Gastroesophageal sphincter (tissue), 3 donors: ENCODE results near the gene MED10.

Experiments
- EP300 ChIP-seq: sonication (generic); formaldehyde crosslinking; IDR thresholded peaks from one replicate; pipeline ENCODE4 v1.6.1; 2017; ENCODE audit warnings: antibody characterized with exemption, mild to moderate bottlenecking
- POLR2A ChIP-seq, 2 donors: fragments of 450-650 bp; IDR thresholded peaks; one replicate each; pipeline ENCODE4 v1.6.1; 2017; ENCODE audit warnings: antibody characterized with exemption in 2 of 2, mild to moderate bottlenecking in 2 of 2, moderate library complexity in 1 of 2
- POLR2AphosphoS5 ChIP-seq: sonication (generic); formaldehyde crosslinking; IDR thresholded peaks from one replicate; pipeline ENCODE4 v1.6.1; 2017; ENCODE audit warnings: antibody characterized with exemption
- TF ChIP-seq, protein P1 (sequence below), 4 experiments: fragments of 200-600 bp in 2 of 4; fragments of 450-650 bp in 2 of 4; sonication (generic) in 1 of 4; IDR thresholded peaks; one replicate each; pipeline ENCODE4 v1.5.1; 2017 to 2019; ENCODE audit warnings: antibody characterized with exemption in 4 of 4, mild to moderate bottlenecking in 2 of 4, moderate library complexity in 2 of 4

DNA sequence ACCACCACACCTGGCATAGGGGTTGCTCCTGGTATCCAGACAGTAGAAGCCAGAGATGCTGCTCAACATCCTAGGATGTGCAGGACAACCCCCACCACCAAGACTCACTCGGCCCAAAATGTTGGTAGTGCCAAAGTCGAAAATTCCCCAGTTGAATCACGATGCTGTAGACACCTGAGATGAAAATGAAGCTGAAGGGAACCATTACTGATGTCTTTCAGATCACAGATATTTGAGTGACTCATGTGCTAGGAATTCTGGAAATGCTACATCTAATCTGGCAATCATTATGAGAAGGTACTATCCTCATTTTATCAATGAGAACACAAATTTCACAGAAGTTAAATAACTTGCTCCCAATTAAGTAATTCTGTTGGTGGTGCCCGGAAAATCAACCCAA, 49.3 kb upstream of the MED10 start:
- TF ChIP-seq, protein P1, sequence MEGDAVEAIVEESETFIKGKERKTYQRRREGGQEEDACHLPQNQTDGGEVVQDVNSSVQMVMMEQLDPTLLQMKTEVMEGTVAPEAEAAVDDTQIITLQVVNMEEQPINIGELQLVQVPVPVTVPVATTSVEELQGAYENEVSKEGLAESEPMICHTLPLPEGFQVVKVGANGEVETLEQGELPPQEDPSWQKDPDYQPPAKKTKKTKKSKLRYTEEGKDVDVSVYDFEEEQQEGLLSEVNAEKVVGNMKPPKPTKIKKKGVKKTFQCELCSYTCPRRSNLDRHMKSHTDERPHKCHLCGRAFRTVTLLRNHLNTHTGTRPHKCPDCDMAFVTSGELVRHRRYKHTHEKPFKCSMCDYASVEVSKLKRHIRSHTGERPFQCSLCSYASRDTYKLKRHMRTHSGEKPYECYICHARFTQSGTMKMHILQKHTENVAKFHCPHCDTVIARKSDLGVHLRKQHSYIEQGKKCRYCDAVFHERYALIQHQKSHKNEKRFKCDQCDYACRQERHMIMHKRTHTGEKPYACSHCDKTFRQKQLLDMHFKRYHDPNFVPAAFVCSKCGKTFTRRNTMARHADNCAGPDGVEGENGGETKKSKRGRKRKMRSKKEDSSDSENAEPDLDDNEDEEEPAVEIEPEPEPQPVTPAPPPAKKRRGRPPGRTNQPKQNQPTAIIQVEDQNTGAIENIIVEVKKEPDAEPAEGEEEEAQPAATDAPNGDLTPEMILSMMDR (IDR thresholded peaks at IDR 0.05) = no peak
- TF ChIP-seq POLR2AphosphoS5 (no peak), POLR2A (IDR thresholded peaks at IDR 0.05) (no peak), EP300 (no peak)
